Right lobe of liver (tissue), 6 donors: ENCODE results near the gene KIAA1671. TPM values are rescaled to one million over a fixed set of nuclear protein-coding genes. Genes with fewer than 3 reads are reported as not detected.

Source experiments
- ATAC-seq, 4 donors: fragments of 200-7000 bp; cut with Tn5 transposase; one replicate each; pipeline ENCODE4 v1.9.1; 2020; ENCODE audit warnings: mild to moderate bottlenecking in 4 of 4, moderate library complexity in 4 of 4
- DNase-seq, 3 donors: peaks; one replicate each; pipeline ENCODE4 v3.0.0-alpha.2; 2020
- H3K27ac ChIP-seq, 3 donors: fragments of 200-600 bp; one replicate each; pipeline ENCODE4 v1.8.0; 2022
- H3K27me3 ChIP-seq, 2 donors: fragments of 200-600 bp; one replicate each; pipeline ENCODE4 v1.8.0; 2022
- H3K36me3 ChIP-seq, 4 donors: fragments of 200-600 bp; sonication (generic) in 1 of 4; one replicate each; pipeline versions ENCODE4 v1.5.1 to v1.8.0; 2017 to 2022; ENCODE audit warnings: control low read depth in 1 of 4
- H3K4me1 ChIP-seq, 4 donors: fragments of 200-600 bp; sonication (generic) in 1 of 4; one replicate each; pipeline versions ENCODE4 v1.5.1 to v1.8.0; 2017 to 2022; ENCODE audit warnings: control low read depth in 1 of 4
- H3K4me3 ChIP-seq, 3 donors: fragments of 200-600 bp; one replicate each; pipeline ENCODE4 v1.8.0; 2022
- H3K9me3 ChIP-seq, 4 donors: fragments of 200-600 bp; sonication (generic) in 1 of 4; one replicate each; pipeline versions ENCODE4 v1.5.1 to v1.8.0; 2017 to 2022; ENCODE audit warnings: control low read depth in 1 of 4
- POLR2A ChIP-seq: fragments of 450-650 bp; IDR thresholded peaks from one replicate; pipeline ENCODE4 v1.6.1; 2017; ENCODE audit warnings: antibody characterized with exemption, mild to moderate bottlenecking
- WGBS: methylation state at CpG from one replicate; pipeline ENCODE4 v1.1.6; 2018; ENCODE audit warnings: low coverage, low lambda C conversion rate; ENCODE audit not compliant: insufficient coverage; ENCODE audit errors: missing lambda C conversion rate; 5-methylcytosine and 5-hydroxymethylcytosine counted together
- intact Hi-C, 2 donors: fragments of 100-400 bp; cut with DNase I; formaldehyde crosslinking; loops; one replicate each; pipeline versions ENCODE4 v1.11.2 to v1.14.1; 2022
- total RNA-seq, 6 experiments: library from RNA; depleted of rRNA in 2 of 6; stranded (reverse); fragments of >200 nt in 2 of 6; fragmentation: NEBNext Ultra II Directional in 3 of 6; extraction: Animal tissue kit (Norgen Biotek cat#: 25700) in 3 of 6; gene quantifications; one replicate each; pipeline versions ENCODE4 v1.1.0 to v1.2.4, GENCODE V29; 2016 to 2023
- TF ChIP-seq, protein P1 (sequence below), 4 donors: fragments of 200-600 bp in 3 of 4; fragments of 450-650 bp in 1 of 4; IDR thresholded peaks; one replicate each; pipeline versions ENCODE4 v1.5.1 to v1.8.0; 2016 to 2022; ENCODE audit warnings: antibody characterized with exemption in 4 of 4, mild to moderate bottlenecking in 2 of 4
- donor health status: DM: no; HTN: yes; CAD: no.
- donor health status: DM: no; HTN: no; CAD: no.
- donor health status: DM: no; HTN: no; CAD: no.
- donor health status: DM: no; HTN: yes; CAD: no.
- donor health status: DM: no; HTN: yes; CAD: no.

Gene KIAA1671
- total RNA-seq, 6 experiments from 2014 or later = 31.1 to 56.6 (median 39.2) TPM

DNA sequence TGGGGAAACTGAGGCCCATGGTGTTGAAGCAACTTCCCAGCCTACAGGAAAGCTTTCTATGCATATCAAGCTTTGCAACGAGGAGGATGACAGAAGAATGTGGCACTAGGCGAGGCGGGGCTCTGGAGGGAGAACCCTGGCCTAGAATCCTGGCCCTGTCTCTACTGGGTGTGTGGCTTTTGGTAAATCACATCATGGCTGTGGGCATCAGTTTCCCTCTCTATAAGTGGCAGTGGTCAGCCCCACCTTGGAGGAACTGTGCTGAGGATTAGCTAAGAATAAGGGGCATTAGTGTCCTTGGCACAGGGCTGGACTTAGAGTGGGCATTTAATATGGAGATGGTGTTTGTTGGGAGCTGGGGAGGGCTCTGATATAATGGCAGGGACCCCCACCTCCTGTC is 124.5 kb downstream of the KIAA1671 start:
- Histone ChIP-seq H3K4me3 (no peak overlapping the region), H3K27ac (no peak overlapping the region), H3K27me3 (no peaks in the 10 kb centered on the region), H3K36me3 (no peaks in the 10 kb centered on the region), H3K9me3 (no peaks in the 10 kb centered on the region), H3K4me1 (no peaks in the 10 kb centered on the region)
- DNase-seq (no peak), ATAC-seq (no peak)
- WGBS = 83% methylated on average over 3 of the region's 3 CpGs
- TF ChIP-seq, protein P1, sequence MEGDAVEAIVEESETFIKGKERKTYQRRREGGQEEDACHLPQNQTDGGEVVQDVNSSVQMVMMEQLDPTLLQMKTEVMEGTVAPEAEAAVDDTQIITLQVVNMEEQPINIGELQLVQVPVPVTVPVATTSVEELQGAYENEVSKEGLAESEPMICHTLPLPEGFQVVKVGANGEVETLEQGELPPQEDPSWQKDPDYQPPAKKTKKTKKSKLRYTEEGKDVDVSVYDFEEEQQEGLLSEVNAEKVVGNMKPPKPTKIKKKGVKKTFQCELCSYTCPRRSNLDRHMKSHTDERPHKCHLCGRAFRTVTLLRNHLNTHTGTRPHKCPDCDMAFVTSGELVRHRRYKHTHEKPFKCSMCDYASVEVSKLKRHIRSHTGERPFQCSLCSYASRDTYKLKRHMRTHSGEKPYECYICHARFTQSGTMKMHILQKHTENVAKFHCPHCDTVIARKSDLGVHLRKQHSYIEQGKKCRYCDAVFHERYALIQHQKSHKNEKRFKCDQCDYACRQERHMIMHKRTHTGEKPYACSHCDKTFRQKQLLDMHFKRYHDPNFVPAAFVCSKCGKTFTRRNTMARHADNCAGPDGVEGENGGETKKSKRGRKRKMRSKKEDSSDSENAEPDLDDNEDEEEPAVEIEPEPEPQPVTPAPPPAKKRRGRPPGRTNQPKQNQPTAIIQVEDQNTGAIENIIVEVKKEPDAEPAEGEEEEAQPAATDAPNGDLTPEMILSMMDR (IDR thresholded peaks at IDR 0.05) = no peak
- no peak for TF ChIP-seq POLR2A
- intact Hi-C loops = loop anchor here in 1 of 2 donors (10.0 kb wide), 1 partner anchor 98 kb away; no protein-coding TSS in a partner anchor

DNA sequence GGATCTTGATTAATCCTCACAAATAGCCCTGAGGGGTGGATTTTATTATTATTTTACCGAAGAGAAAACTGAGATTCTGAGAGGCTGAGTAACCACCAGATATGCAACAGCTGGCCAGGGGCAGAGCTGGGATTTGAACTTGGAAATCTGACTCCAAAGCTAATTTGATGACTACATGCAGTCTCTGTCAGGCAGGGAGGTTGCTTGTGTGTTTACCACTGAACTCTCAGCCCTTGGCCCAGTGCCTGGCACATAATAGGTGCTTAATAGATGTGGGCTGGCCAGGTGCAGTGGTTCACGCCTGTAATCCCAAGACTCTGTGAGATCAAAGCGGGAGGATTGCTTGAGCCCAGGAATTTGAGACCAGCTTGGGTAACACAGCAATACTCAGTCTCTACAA is 125.4 kb downstream of the KIAA1671 start:
- 79% methylated on average over 3 of the region's 3 CpGs for WGBS
- H3K36me3 ChIP-seq = no peaks in the 10 kb centered on the region
- H3K27me3 ChIP-seq = no peaks in the 10 kb centered on the region
- no peak overlapping the region for H3K27ac ChIP-seq
- no peaks in the 10 kb centered on the region for H3K4me1 ChIP-seq
- no peak for DNase-seq
- H3K9me3 ChIP-seq = no peaks in the 10 kb centered on the region
- no peak for ATAC-seq
- H3K4me3 ChIP-seq = no peak overlapping the region
- no peak for TF ChIP-seq POLR2A
- TF ChIP-seq, protein P1 (IDR thresholded peaks at IDR 0.05) = no peak
- intact Hi-C loops = loop anchor here in 1 of 2 donors (10.0 kb wide), 1 partner anchor 97 kb away; no protein-coding TSS in a partner anchor

- no peak for DNase-seq
- 92% methylated on average over 4 of the region's 6 CpGs for WGBS
- intact Hi-C loops = loop anchor here in 1 of 2 donors (10.0 kb wide), 1 partner anchor 96 kb away; no protein-coding TSS in a partner anchor
Observed at GRCh38 chr22:25078591-25078990, 126.1 kb downstream of the KIAA1671 start.

DNA sequence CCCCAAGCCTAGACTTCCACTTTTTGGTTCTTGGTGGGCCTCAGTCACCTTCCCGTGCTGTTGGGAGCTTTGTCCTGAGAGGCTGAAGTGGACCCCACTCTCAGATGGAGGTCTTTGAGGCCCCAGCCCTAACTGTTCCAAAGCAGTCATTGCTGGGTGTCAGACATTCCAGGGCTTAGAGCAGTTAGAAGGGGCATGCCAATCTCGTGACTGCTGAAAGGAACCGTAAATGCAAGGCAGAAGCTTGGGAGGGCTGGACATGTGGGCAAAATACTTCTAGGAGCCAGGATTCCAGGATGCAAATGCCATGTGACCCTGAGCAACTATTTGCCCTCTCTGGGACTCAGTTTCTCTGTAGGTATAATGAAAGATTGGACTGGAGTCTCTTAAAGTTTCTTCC is 128.3 kb downstream of the KIAA1671 start:
- no peak for ATAC-seq
- WGBS = no CpG with 5 or more reads among the region's 3 CpGs
- intact Hi-C loops = no loop called here

More at GRCh38 chr22:25078591-25078990, 126.1 kb downstream of the KIAA1671 start:
- Histone ChIP-seq H3K36me3 (no peaks in the 10 kb centered on the region), H3K27ac (no peak overlapping the region), H3K9me3 (no peaks in the 10 kb centered on the region), H3K4me1 (peaks cover 0 to 4% (median under 1%) of the 10 kb centered on the region in 4 donors), H3K4me3 (no peak overlapping the region), H3K27me3 (no peaks in the 10 kb centered on the region)
- no peak for TF ChIP-seq POLR2A
- TF ChIP-seq, protein P1 (IDR thresholded peaks at IDR 0.05) = no peak
- ATAC-seq = no peak

More for the DNA sequence above, 128.3 kb downstream of the KIAA1671 start:
- H3K4me3 ChIP-seq = no peak overlapping the region
- TF ChIP-seq, protein P1 (IDR thresholded peaks at IDR 0.05) = no peak
- TF ChIP-seq POLR2A = no peak
- no peaks in the 10 kb centered on the region for H3K9me3 ChIP-seq
- DNase-seq = no peak
- H3K27me3 ChIP-seq = no peaks in the 10 kb centered on the region
- peaks cover 0 to 17% (median 6%) of the 10 kb centered on the region in 4 donors for H3K4me1 ChIP-seq
- no peak overlapping the region for H3K27ac ChIP-seq
- no peaks in the 10 kb centered on the region for H3K36me3 ChIP-seq
